Gastrocnemius medialis (tissue), 4 donors: ENCODE measurements around the gene GPR183.

Source experiments
- CTCF ChIP-seq, 5 experiments: fragments of 450-650 bp in 3 of 5; fragments of 200-600 bp in 2 of 5; sonication (generic) in 2 of 5; IDR thresholded peaks in 4 of 5; conservative IDR thresholded peaks in 1 of 5; 1 replicate in 4 of 5; 2 replicates in 1 of 5; pipeline ENCODE4 v1.5.1; 2016 to 2019; ENCODE audit warnings: antibody characterized with exemption in 5 of 5, mild to moderate bottlenecking in 3 of 5, moderate library complexity in 3 of 5
- POLR2A ChIP-seq, 2 donors: fragments of 450-650 bp; IDR thresholded peaks; one replicate each; pipeline ENCODE4 v1.6.1; 2017; ENCODE audit warnings: antibody characterized with exemption in 2 of 2, mild to moderate bottlenecking in 2 of 2, moderate library complexity in 2 of 2

GRCh38 chr13:99270518-99270917 is 36.7 kb downstream of the GPR183 start:
- TF ChIP-seq CTCF (IDR thresholded peaks at IDR 0.05 in 4 of 5, conservative IDR thresholded peaks at IDR 0.05 in 1 of 5) (no peak), POLR2A (IDR thresholded peaks at IDR 0.05) (no peak)
